Stimulated activated CD4-positive, alpha-beta T cell treated with anti-CD3 and anti-CD28 coated beads, TNF-alpha, amount 100 ng/mL, for 48 hours (primary cell): ENCODE data around the gene HSD17B3.
"Not testable (repeated sequence)": the region's sequence is repeated elsewhere in the genome, so short reads cannot be mapped to it uniquely, and the experiment has no call there.

Source experiments
- DNase-seq, 3 donors: peaks; one replicate each; pipeline ENCODE4 v3.0.0-alpha.2; 2020; ENCODE audit warnings: low read depth in 3 of 3

HSD17B3 gene

GRCh38 chr9:96195541-96195940, 106.4 kb downstream of the HSD17B3 start:
- no peak for DNase-seq

- no peak for DNase-seq
These were observed 108.7 kb downstream of the HSD17B3 start for GRCh38 chr9:96193236-96193755.

- DNase-seq, result no peak
These were observed 109.3 kb downstream of the HSD17B3 start for GRCh38 chr9:96192710-96193109.

GRCh38 chr9:96189995-96190394, 112.0 kb downstream of the HSD17B3 start:
- no peak for DNase-seq

GRCh38 chr9:96189581-96189980, 112.4 kb downstream of the HSD17B3 start:
- DNase-seq, result not testable (repeated sequence)

GRCh38 chr9:96188571-96188970, 113.4 kb downstream of the HSD17B3 start:
- DNase-seq, result no peak

- DNase-seq, result no peak
These were observed 114.8 kb downstream of the HSD17B3 start for GRCh38 chr9:96187151-96187555.

- no peak for DNase-seq
These were observed 115.4 kb downstream of the HSD17B3 start for GRCh38 chr9:96186591-96187011.

- DNase-seq, result no peak
These were observed 116.3 kb downstream of the HSD17B3 start for GRCh38 chr9:96185518-96186156.
